ENCODE results near the gene RAB8B.

- TF ChIP-seq, protein P1, sequence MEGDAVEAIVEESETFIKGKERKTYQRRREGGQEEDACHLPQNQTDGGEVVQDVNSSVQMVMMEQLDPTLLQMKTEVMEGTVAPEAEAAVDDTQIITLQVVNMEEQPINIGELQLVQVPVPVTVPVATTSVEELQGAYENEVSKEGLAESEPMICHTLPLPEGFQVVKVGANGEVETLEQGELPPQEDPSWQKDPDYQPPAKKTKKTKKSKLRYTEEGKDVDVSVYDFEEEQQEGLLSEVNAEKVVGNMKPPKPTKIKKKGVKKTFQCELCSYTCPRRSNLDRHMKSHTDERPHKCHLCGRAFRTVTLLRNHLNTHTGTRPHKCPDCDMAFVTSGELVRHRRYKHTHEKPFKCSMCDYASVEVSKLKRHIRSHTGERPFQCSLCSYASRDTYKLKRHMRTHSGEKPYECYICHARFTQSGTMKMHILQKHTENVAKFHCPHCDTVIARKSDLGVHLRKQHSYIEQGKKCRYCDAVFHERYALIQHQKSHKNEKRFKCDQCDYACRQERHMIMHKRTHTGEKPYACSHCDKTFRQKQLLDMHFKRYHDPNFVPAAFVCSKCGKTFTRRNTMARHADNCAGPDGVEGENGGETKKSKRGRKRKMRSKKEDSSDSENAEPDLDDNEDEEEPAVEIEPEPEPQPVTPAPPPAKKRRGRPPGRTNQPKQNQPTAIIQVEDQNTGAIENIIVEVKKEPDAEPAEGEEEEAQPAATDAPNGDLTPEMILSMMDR (IDR thresholded peaks at IDR 0.05): no peak
- no peak for TF ChIP-seq POLR2A (IDR thresholded peaks at IDR 0.05)
Measured at GRCh38 chr15:63246691-63247469, 57.5 kb downstream of the RAB8B start.
